Measurements from ENCODE around the gene USP40. TPM values are rescaled to one million over a fixed set of nuclear protein-coding genes. Genes with fewer than 3 reads are reported as not detected.

USP40 gene
- total RNA-seq, 1 experiment from 2014 or later: 127 TPM

DNA sequence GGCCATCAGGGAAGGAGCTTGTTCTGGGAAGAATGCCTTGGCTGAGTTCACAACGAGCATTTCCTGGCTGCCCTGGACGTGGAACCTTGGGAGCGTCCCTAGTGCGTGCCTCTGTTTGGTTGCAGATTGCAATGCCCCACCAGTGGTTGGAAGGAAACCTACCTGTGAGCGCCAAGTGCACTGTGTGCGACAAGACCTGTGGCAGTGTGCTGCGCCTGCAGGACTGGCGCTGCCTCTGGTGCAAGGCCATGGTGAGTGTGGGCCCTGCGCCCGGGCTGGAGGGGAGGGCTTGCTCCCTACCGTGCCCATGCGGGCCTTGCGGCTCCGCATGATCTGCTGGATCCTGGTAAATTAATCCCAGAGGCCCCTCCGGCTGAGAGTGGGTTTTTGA, 130.4 kb downstream of the USP40 start:
- H3K4me2 ChIP-seq: no peak overlapping the region
- no peaks in the 10 kb centered on the region for H3K27me3 ChIP-seq (ENCODE audit: insufficient read depth, low read depth)
- intact Hi-C loops (cut with micrococcal nuclease; ENCODE audit: unreplicated experiment): no loop called here
- ChIA-PET CTCF (no interaction called here), POLR2A (ENCODE audit: unreplicated experiment) (no interaction called here)
- H3K4me3 ChIP-seq: no peak overlapping the region
- H3K79me2 ChIP-seq (ENCODE audit: low read depth): peaks cover 18% of the 10 kb centered on the region; the same call in 1 of the 2 replicates
- H3K9me3 ChIP-seq (ENCODE audit: insufficient read depth, low read depth): no peaks in the 10 kb centered on the region
- no peaks in the 10 kb centered on the region; the same call in 1 of the 2 replicates for H3K9me2 ChIP-seq (ENCODE audit: insufficient read depth)
- H3F3A ChIP-seq (ENCODE audit: insufficient read depth, low read depth): peaks cover 11% of the 10 kb centered on the region; the same call in 1 of the 2 replicates
- H2AFZ ChIP-seq: no peak overlapping the region
- no TSS peak for BruUV-seq (replicated peaks)
- H3K4me1 ChIP-seq (replicated peaks; ENCODE audit: insufficient read depth): peaks cover 1% of the 10 kb centered on the region
- H4K20me1 ChIP-seq (ENCODE audit: insufficient read depth): no peaks in the 10 kb centered on the region
- H3K27ac ChIP-seq: no peak overlapping the region
- no peak for TF ChIP-seq EZH2 (IDR thresholded peaks at IDR 0.05; ENCODE audit: low read depth)
- TF ChIP-seq, protein P1, sequence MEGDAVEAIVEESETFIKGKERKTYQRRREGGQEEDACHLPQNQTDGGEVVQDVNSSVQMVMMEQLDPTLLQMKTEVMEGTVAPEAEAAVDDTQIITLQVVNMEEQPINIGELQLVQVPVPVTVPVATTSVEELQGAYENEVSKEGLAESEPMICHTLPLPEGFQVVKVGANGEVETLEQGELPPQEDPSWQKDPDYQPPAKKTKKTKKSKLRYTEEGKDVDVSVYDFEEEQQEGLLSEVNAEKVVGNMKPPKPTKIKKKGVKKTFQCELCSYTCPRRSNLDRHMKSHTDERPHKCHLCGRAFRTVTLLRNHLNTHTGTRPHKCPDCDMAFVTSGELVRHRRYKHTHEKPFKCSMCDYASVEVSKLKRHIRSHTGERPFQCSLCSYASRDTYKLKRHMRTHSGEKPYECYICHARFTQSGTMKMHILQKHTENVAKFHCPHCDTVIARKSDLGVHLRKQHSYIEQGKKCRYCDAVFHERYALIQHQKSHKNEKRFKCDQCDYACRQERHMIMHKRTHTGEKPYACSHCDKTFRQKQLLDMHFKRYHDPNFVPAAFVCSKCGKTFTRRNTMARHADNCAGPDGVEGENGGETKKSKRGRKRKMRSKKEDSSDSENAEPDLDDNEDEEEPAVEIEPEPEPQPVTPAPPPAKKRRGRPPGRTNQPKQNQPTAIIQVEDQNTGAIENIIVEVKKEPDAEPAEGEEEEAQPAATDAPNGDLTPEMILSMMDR (conservative IDR thresholded peaks at IDR 0.05): no peak
- H3K36me3 ChIP-seq (ENCODE audit: low read depth): peaks cover 17% of the 10 kb centered on the region
- no peak for DNase-seq

DNA sequence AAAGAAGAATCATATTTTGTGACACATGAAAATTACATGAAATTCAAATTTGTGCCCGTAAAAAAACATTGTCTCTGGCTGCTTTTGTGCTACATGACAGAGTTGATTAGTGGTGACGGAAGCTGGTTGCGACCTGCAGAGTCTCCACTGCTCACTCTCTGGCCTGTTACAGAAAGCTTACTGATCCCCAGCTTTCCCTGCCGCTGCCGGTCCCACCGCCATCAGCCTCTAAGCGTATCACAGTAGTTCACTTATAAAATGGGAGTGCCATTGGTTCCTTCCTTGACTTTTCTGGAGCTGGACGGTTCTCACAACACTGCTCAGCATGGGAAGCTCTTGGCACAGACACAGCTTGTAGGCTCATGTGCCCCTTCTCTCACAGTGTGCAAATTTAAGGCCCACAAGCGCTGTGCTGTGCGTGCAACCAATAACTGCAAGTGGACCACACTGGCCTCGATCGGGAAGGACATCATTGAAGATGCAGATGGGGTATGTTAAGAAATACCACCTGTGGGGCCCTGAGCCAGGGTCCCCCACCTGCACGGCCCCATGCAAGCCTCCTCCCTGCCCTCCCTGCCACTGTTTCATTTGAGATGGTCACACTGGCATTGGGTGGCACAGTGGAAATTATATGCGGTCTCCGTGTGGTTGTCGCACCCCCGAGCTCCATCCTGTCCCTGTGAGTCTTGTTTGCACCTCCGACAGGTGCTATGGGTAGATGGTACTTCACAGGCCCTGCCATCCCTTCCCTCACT, 131.0 kb downstream of the USP40 start:
- Histone ChIP-seq H3F3A (ENCODE audit: insufficient read depth, low read depth) (peaks cover 14% of the 10 kb centered on the region; the same call in 1 of the 2 replicates), H3K36me3 (ENCODE audit: low read depth) (peaks cover 17% of the 10 kb centered on the region), H2AFZ (no peak overlapping the region), H3K27ac (no peak overlapping the region), H3K4me2 (no peak overlapping the region), H4K20me1 (ENCODE audit: insufficient read depth) (no peaks in the 10 kb centered on the region), H3K9me2 (ENCODE audit: insufficient read depth) (no peaks in the 10 kb centered on the region; the same call in 1 of the 2 replicates), H3K4me1 (replicated peaks; ENCODE audit: insufficient read depth) (peaks cover 7% of the 10 kb centered on the region), H3K9me3 (ENCODE audit: insufficient read depth, low read depth) (no peaks in the 10 kb centered on the region), H3K4me3 (no peak overlapping the region), H3K79me2 (ENCODE audit: low read depth) (peaks cover 24% of the 10 kb centered on the region; the same call in 1 of the 2 replicates), H3K27me3 (ENCODE audit: insufficient read depth, low read depth) (no peaks in the 10 kb centered on the region)
- no peak for DNase-seq
- CTCF ChIA-PET: no interaction called here
- BruUV-seq (replicated peaks): no TSS peak
- no peak for TF ChIP-seq EZH2 (IDR thresholded peaks at IDR 0.05; ENCODE audit: low read depth)
- intact Hi-C loops (cut with micrococcal nuclease; ENCODE audit: unreplicated experiment): no loop called here
- POLR2A ChIA-PET (ENCODE audit: unreplicated experiment): no interaction called here

DNA sequence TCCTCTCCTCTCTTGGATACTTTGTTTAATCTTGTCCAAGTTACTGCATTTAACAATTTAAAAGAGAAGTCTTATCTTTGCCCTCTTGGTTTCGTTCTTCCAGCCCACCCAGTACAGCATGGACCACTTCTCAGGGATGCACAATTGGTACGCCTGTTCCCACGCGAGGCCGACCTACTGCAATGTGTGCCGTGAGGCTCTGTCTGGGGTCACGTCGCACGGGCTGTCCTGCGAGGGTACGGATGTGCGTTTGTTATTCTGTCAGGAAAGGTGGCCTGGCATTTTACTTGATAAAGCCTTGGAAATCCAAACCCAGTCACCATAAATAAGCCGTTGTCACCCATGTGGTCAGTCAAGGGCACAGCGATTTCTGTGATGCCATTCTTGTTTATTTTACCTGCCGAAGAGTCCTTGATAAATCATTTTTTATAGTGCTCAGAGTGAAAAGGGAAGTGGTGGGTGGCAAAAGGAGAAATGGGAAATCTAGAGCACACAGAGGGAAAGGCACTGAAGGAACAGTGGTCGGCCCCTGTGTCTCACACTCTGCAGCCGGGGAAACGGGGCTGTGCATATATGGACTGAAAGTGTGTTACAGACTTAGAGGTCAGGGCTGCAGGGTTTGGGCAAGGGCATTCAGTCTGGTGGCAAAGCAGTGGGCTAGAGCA, 131.8 kb downstream of the USP40 start:
- Histone ChIP-seq H3K79me2 (ENCODE audit: low read depth) (peaks cover 25% of the 10 kb centered on the region; the same call in 1 of the 2 replicates), H3K36me3 (ENCODE audit: low read depth) (peaks cover 11% of the 10 kb centered on the region), H3K27ac (no peak overlapping the region), H3K27me3 (ENCODE audit: insufficient read depth, low read depth) (no peaks in the 10 kb centered on the region), H3K4me1 (replicated peaks; ENCODE audit: insufficient read depth) (peaks cover 13% of the 10 kb centered on the region), H3K4me2 (no peak overlapping the region), H3K9me3 (ENCODE audit: insufficient read depth, low read depth) (no peaks in the 10 kb centered on the region), H2AFZ (no peak overlapping the region), H4K20me1 (ENCODE audit: insufficient read depth) (no peaks in the 10 kb centered on the region), H3K9me2 (ENCODE audit: insufficient read depth) (no peaks in the 10 kb centered on the region; the same call in 1 of the 2 replicates), H3K4me3 (no peak overlapping the region), H3F3A (ENCODE audit: insufficient read depth, low read depth) (peaks cover 20% of the 10 kb centered on the region; the same call in 1 of the 2 replicates)
- intact Hi-C loops (cut with micrococcal nuclease; ENCODE audit: unreplicated experiment): no loop called here
- TF ChIP-seq, protein P1 (conservative IDR thresholded peaks at IDR 0.05): no peak
- no peak for TF ChIP-seq EZH2 (IDR thresholded peaks at IDR 0.05; ENCODE audit: low read depth)
- no peak for DNase-seq
- ChIA-PET CTCF (no interaction called here), POLR2A (ENCODE audit: unreplicated experiment) (no interaction called here)
- no TSS peak for BruUV-seq (replicated peaks)

Data from PC-9 (cell line).